Heart left ventricle (tissue), 13 donors: ENCODE data around the gene SPEM3.

Source experiments
- POLR2A ChIP-seq, 2 donors: fragments of 450-650 bp; IDR thresholded peaks; one replicate each; pipeline ENCODE4 v1.6.1; 2017; ENCODE audit warnings: antibody characterized with exemption in 2 of 2, mild to moderate bottlenecking in 2 of 2, moderate library complexity in 2 of 2
- TF ChIP-seq, protein P1 (sequence below), 12 donors: fragments of 200-600 bp; sonication (generic) in 4 of 12; IDR thresholded peaks; one replicate each; pipeline versions ENCODE4 v1.5.0 to v1.8.0; 2018 to 2022; ENCODE audit warnings: antibody characterized with exemption in 12 of 12, mild to moderate bottlenecking in 5 of 12
- donor health status: ischemic (EF 13 %, LVEDD 7.1; RV severe dilation, severe dysfunction).
- donor health status: DM: no; HTN: yes; CAD: no.
- donor health status: DM: no; HTN: no; CAD: no.
- donor health status: ischemic (EF 25% LVEDD 6.9; RV normal size, moderate dysfunction).
- donor health status: ischemic (EF 25% LVEDD 5.7; RV mildly dilated, moderate dysfunction).
- donor health status: ischemic (EF 35%, LVEDD 5.7; RV mildly dilated, moderate dysfunction).
- donor health status: nonischemic (EF 11% LVEDD 7.7; RV severe dilation, severe dysfunction).
- donor health status: DM: yes; HTN: yes; CAD: no.
- donor health status: PGD.
- donor health status: ischemic (EF 29% LVEDD 5.4; RV normal size, mild dysfunction).
- donor health status: nonischemic (EF 23%, LVEDD 6.1; RV moderate dilation, normal function).

DNA sequence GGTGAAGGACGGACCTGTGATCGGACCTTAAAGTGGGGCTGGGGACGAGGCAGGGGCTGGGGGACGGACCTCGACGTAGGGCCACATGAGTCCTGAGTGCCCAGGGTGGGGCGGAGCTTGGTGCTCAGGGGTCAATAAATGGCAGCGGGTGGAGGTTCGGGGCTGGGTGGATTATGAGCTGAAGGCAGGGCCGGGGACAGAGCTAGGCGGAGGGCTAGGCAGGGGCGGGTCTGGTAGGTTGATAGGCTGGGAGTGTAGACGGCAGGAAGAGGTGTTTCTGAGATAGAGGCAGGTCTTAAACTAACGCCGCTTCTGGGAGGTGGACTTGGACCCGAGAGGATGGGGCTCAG is 16.9 kb downstream of the SPEM3 start:
- TF ChIP-seq, protein P1, sequence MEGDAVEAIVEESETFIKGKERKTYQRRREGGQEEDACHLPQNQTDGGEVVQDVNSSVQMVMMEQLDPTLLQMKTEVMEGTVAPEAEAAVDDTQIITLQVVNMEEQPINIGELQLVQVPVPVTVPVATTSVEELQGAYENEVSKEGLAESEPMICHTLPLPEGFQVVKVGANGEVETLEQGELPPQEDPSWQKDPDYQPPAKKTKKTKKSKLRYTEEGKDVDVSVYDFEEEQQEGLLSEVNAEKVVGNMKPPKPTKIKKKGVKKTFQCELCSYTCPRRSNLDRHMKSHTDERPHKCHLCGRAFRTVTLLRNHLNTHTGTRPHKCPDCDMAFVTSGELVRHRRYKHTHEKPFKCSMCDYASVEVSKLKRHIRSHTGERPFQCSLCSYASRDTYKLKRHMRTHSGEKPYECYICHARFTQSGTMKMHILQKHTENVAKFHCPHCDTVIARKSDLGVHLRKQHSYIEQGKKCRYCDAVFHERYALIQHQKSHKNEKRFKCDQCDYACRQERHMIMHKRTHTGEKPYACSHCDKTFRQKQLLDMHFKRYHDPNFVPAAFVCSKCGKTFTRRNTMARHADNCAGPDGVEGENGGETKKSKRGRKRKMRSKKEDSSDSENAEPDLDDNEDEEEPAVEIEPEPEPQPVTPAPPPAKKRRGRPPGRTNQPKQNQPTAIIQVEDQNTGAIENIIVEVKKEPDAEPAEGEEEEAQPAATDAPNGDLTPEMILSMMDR (IDR thresholded peaks at IDR 0.05) = no peak
- no peak for TF ChIP-seq POLR2A (IDR thresholded peaks at IDR 0.05)
